GM18868 (cell line): Measurements from ENCODE around the gene PROS1.
"Not testable (repeated sequence)": the region's sequence is repeated elsewhere in the genome, so short reads cannot be mapped to it uniquely, and the experiment has no call there.

Experiments used
- ATAC-seq: cut with Tn5 transposase; IDR thresholded peaks from one replicate; pipeline ENCODE4 v1.9.1; 2021; ENCODE audit warnings: mild to moderate bottlenecking, moderate library complexity; ENCODE audit not compliant: unreplicated experiment

PROS1 gene

GRCh38 chr3:93878250-93879017 is 95.3 kb downstream of the PROS1 start:
- ATAC-seq, result not testable (repeated sequence)

GRCh38 chr3:93877427-93877826 is 96.3 kb downstream of the PROS1 start:
- ATAC-seq, result not testable (repeated sequence)

- not testable (repeated sequence) for ATAC-seq
These were observed 100.3 kb downstream of the PROS1 start for GRCh38 chr3:93873412-93873811.

GRCh38 chr3:93867425-93867824 is 106.3 kb downstream of the PROS1 start:
- ATAC-seq, result no peak

GRCh38 chr3:93861017-93861416 is 112.7 kb downstream of the PROS1 start:
- no peak for ATAC-seq

GRCh38 chr3:93855401-93855800 is 118.3 kb downstream of the PROS1 start:
- ATAC-seq, result no peak

- ATAC-seq, result not testable (repeated sequence)
These were observed 121.5 kb downstream of the PROS1 start for GRCh38 chr3:93852228-93852627.

- ATAC-seq, result no peak
These were observed 129.7 kb downstream of the PROS1 start for GRCh38 chr3:93843981-93844380.

GRCh38 chr3:93839193-93839592 is 134.5 kb downstream of the PROS1 start:
- not testable (repeated sequence) for ATAC-seq
